ENCODE data around the gene PCDH17. TPM values are rescaled to one million over a fixed set of nuclear protein-coding genes. Genes with fewer than 3 reads are reported as not detected.

The PCDH17 gene
- total RNA-seq, 1 experiment from 2014 or later = 0.85 TPM

GRCh38 chr13:57601536-57601935, 30.0 kb upstream of the PCDH17 start (continued):
- TF ChIP-seq, protein P1, sequence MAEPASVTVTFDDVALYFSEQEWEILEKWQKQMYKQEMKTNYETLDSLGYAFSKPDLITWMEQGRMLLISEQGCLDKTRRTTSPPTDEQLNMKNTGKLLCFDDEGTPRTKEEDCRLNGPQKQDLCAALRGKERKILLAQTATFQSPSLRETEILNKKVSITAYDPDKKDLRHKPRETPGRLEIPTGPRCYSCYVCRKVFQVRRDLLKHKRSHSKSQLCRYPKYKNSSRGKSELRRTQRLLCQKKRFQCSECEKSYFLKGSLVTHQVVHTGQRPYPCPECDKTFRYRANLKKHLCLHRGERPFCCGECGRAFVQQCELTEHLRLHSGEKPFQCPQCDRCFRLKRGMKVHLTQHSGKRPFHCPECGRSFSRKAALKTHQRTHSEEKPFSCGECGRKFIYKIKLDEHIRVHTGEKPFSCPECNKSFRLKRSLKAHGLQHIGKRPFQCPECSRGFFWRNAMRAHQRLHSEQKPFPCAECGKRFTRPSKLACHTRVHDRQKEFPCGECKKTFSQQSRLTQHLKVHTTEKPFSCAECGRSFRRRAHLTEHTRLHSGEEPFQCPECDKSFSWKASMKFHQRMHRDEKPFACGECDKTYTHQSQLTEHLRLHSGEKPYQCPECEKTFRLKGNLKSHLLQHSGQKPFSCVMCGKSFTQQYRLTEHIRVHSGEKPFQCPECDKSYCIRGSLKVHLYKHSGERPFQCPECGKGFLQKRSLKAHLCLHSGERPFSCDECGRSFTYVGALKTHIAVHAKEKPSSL (CRISPR knock-in tag; conservative IDR thresholded peaks at IDR 0.05) = no peak
- TF ChIP-seq ZNF232 (CRISPR knock-in tag; IDR thresholded peaks at IDR 0.05) (no peak), JUN (CRISPR knock-in tag; IDR thresholded peaks at IDR 0.05) (no peak)

GRCh38 chr13:57604442-57604841, 27.1 kb upstream of the PCDH17 start:
- CTCF ChIA-PET = interaction anchor here (1.0 to 2.5 kb wide), 3 partner anchors 20 to 29 kb away, joined by 3 to 33 read pairs (median 9); no protein-coding TSS in a partner anchor
- H3K36me3 Mint-ChIP-seq = no peaks in the 10 kb centered on the region
- 0 out of 2 replicates have a peak overlapping the region, but pooled peaks have one; percentile 73 for H3K27ac Mint-ChIP-seq
- H3K9me3 Mint-ChIP-seq = peaks cover 3% of the 10 kb centered on the region; the same call in 1 of the 2 replicates
- peak overlapping the region; percentile 48 for H3K4me3 Mint-ChIP-seq
- DNase-seq (ENCODE audit: low spot score) = no peak
- POLR2A ChIA-PET = no interaction called here
- TF ChIP-seq KAT7 (CRISPR knock-in tag; IDR thresholded peaks at IDR 0.05; ENCODE audit: borderline replicate concordance) (no peak), NR3C1 (CRISPR knock-in tag; conservative IDR thresholded peaks at IDR 0.05; ENCODE audit: low read depth) (no peak), SP1 (CRISPR knock-in tag; conservative IDR thresholded peaks at IDR 0.05) (no peak)
- TF ChIP-seq, protein P2, sequence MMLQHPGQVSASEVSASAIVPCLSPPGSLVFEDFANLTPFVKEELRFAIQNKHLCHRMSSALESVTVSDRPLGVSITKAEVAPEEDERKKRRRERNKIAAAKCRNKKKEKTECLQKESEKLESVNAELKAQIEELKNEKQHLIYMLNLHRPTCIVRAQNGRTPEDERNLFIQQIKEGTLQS (CRISPR knock-in tag; conservative IDR thresholded peaks at IDR 0.05) = no peak
- peak; percentile 86 for ATAC-seq
- H3K27me3 Mint-ChIP-seq (ENCODE audit: low read depth) = no peaks in the 10 kb centered on the region
- peaks cover 36% of the 10 kb centered on the region for H3K4me1 Mint-ChIP-seq

- POLR2A ChIA-PET = no interaction called here
- H3K9me3 Mint-ChIP-seq = peaks cover 3% of the 10 kb centered on the region; the same call in 1 of the 2 replicates
- H3K36me3 Mint-ChIP-seq = no peaks in the 10 kb centered on the region
- DNase-seq (ENCODE audit: low spot score) (no peak), ATAC-seq (no peak)
- no peaks in the 10 kb centered on the region for H3K27me3 Mint-ChIP-seq (ENCODE audit: low read depth)
- CTCF ChIA-PET = interaction anchor here (5.3 kb wide), 1 partner anchor 12 kb away, joined by 28 read pairs; no protein-coding TSS in a partner anchor
- H3K27ac Mint-ChIP-seq = no peak overlapping the region
- no peak for TF ChIP-seq SMAD3 (CRISPR knock-in tag; IDR thresholded peaks at IDR 0.05; ENCODE audit: borderline replicate concordance)
- no peak for TF ChIP-seq ETV6 (CRISPR knock-in tag; IDR thresholded peaks at IDR 0.05)
- TF ChIP-seq TEAD1 (CRISPR knock-in tag; IDR thresholded peaks at IDR 0.05) = no peak
- no peak for TF ChIP-seq ZNF138 (CRISPR knock-in tag; conservative IDR thresholded peaks at IDR 0.05)
- TF ChIP-seq, protein P3, sequence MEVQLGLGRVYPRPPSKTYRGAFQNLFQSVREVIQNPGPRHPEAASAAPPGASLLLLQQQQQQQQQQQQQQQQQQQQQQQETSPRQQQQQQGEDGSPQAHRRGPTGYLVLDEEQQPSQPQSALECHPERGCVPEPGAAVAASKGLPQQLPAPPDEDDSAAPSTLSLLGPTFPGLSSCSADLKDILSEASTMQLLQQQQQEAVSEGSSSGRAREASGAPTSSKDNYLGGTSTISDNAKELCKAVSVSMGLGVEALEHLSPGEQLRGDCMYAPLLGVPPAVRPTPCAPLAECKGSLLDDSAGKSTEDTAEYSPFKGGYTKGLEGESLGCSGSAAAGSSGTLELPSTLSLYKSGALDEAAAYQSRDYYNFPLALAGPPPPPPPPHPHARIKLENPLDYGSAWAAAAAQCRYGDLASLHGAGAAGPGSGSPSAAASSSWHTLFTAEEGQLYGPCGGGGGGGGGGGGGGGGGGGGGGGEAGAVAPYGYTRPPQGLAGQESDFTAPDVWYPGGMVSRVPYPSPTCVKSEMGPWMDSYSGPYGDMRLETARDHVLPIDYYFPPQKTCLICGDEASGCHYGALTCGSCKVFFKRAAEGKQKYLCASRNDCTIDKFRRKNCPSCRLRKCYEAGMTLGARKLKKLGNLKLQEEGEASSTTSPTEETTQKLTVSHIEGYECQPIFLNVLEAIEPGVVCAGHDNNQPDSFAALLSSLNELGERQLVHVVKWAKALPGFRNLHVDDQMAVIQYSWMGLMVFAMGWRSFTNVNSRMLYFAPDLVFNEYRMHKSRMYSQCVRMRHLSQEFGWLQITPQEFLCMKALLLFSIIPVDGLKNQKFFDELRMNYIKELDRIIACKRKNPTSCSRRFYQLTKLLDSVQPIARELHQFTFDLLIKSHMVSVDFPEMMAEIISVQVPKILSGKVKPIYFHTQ (CRISPR knock-in tag; IDR thresholded peaks at IDR 0.05) = no peak
- no peak overlapping the region for H3K4me3 Mint-ChIP-seq
- H3K4me1 Mint-ChIP-seq = peaks cover 8% of the 10 kb centered on the region
Measured at GRCh38 chr13:57611969-57612368, 19.6 kb upstream of the PCDH17 start.

GRCh38 chr13:57612568-57612967, 19.0 kb upstream of the PCDH17 start:
- H3K27me3 Mint-ChIP-seq (ENCODE audit: low read depth) = no peaks in the 10 kb centered on the region
- ChIA-PET CTCF (interaction anchor here (1.7 kb wide), 1 partner anchor 12 kb away, joined by 5 read pairs; no protein-coding TSS in a partner anchor), POLR2A (no interaction called here)
- peaks cover 3% of the 10 kb centered on the region; the same call in 1 of the 2 replicates for H3K9me3 Mint-ChIP-seq
- DNase-seq (ENCODE audit: low spot score) (no peak), ATAC-seq (no peak)
- H3K36me3 Mint-ChIP-seq = no peaks in the 10 kb centered on the region
- no peak overlapping the region for H3K4me3 Mint-ChIP-seq
- no peak overlapping the region for H3K27ac Mint-ChIP-seq
- peaks cover 8% of the 10 kb centered on the region for H3K4me1 Mint-ChIP-seq
- TF ChIP-seq ESRRA (CRISPR knock-in tag; IDR thresholded peaks at IDR 0.05; ENCODE audit: borderline replicate concordance) = no peak
- TF ChIP-seq SMAD3 (CRISPR knock-in tag; IDR thresholded peaks at IDR 0.05; ENCODE audit: borderline replicate concordance) = no peak
- no peak for TF ChIP-seq HMGA2 (CRISPR knock-in tag; IDR thresholded peaks at IDR 0.05)
- no peak for TF ChIP-seq NFATC4 (CRISPR knock-in tag; IDR thresholded peaks at IDR 0.05)
- TF ChIP-seq ATF2 (CRISPR knock-in tag; IDR thresholded peaks at IDR 0.05; ENCODE audit: borderline replicate concordance, low read depth) = no peak
- no peak for TF ChIP-seq ZNF396 (CRISPR knock-in tag; IDR thresholded peaks at IDR 0.05; ENCODE audit: borderline replicate concordance)
- TF ChIP-seq, protein P4, sequence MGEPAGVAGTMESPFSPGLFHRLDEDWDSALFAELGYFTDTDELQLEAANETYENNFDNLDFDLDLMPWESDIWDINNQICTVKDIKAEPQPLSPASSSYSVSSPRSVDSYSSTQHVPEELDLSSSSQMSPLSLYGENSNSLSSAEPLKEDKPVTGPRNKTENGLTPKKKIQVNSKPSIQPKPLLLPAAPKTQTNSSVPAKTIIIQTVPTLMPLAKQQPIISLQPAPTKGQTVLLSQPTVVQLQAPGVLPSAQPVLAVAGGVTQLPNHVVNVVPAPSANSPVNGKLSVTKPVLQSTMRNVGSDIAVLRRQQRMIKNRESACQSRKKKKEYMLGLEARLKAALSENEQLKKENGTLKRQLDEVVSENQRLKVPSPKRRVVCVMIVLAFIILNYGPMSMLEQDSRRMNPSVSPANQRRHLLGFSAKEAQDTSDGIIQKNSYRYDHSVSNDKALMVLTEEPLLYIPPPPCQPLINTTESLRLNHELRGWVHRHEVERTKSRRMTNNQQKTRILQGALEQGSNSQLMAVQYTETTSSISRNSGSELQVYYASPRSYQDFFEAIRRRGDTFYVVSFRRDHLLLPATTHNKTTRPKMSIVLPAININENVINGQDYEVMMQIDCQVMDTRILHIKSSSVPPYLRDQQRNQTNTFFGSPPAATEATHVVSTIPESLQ (CRISPR knock-in tag; IDR thresholded peaks at IDR 0.05) = no peak
- TF ChIP-seq MAX (CRISPR knock-in tag; IDR thresholded peaks at IDR 0.05) = no peak
- TF ChIP-seq JUN (CRISPR knock-in tag; IDR thresholded peaks at IDR 0.05) = no peak
- TF ChIP-seq USF1 (CRISPR knock-in tag; IDR thresholded peaks at IDR 0.05) = no peak
- TF ChIP-seq SOX15 (CRISPR knock-in tag; IDR thresholded peaks at IDR 0.05) = no peak

Data from WTC11 (cell line).